ENCODE results near the gene GCN1.

The GCN1 gene

DNA sequence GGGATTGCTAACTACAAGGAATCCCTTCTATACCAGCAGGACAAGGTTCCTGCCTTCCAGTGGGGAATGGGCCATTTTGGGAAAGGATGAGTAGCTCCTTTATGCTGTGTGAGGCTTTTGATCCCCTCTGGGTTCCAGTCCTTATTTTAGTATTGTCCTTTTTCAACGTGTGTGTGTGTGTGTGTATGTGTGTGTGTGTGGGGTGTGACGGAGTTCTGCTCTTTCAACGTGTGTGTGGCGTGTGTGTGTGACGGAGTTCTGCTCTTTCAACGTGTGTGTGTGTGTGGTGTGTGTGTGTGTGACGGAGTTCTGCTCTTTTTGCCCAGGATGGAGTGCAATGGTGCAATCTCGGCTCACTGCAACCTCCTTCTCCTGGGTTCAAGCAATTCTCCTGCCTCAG lies 105.4 kb downstream of the GCN1 start:
- H3K4me3 ChIP-seq (ENCODE audit: low read length) = no peak overlapping the region
- no peak for DNase-seq (ENCODE audit: low read depth)
- TF ChIP-seq, protein P1, sequence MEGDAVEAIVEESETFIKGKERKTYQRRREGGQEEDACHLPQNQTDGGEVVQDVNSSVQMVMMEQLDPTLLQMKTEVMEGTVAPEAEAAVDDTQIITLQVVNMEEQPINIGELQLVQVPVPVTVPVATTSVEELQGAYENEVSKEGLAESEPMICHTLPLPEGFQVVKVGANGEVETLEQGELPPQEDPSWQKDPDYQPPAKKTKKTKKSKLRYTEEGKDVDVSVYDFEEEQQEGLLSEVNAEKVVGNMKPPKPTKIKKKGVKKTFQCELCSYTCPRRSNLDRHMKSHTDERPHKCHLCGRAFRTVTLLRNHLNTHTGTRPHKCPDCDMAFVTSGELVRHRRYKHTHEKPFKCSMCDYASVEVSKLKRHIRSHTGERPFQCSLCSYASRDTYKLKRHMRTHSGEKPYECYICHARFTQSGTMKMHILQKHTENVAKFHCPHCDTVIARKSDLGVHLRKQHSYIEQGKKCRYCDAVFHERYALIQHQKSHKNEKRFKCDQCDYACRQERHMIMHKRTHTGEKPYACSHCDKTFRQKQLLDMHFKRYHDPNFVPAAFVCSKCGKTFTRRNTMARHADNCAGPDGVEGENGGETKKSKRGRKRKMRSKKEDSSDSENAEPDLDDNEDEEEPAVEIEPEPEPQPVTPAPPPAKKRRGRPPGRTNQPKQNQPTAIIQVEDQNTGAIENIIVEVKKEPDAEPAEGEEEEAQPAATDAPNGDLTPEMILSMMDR (IDR thresholded peaks at IDR 0.05; ENCODE audit: insufficient read depth, low read depth, low read length, missing control alignments) = no peak

DNA sequence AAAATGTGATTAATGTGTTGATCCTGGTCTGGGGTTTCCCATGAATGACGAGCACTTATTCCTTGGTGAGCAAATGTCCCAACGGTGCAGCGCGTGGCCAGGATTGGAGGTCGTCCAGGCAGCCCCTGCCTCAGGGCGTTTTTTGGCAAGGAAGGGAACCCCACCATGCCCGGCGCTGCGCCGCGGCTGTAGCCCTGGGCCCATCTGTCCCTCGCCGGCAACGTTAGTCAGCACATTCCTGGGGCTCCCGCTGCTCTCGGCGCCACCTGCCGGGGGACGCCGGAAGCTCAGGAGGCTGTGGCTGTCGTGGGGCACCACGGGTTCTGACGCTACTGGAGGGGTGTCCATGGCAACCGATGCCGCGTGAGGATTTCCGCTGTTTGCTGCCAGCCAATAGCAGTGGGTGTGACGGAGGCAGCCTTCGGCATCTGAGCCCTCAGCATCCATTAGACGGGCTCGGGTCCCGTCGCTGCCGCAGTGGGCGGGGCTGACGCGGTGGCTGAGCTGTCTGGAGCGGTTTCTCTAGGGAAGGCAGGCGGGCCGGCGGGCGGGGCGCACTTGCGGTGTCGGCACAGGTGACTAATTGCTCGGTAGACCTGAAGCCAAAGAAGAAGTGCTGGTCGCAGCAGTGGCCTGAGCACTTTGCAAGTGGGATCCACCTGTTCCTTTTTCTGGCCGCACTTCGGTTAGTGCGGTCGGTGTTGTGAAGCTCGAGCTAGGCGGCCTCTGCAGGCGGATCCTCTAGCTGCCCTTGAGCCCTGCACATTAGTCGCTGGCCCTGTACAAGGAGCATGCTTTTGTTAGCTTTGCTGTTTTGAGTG lies 107.5 kb downstream of the GCN1 start:
- peak overlapping the region; percentile 19 for H3K4me3 ChIP-seq (ENCODE audit: low read length)
- peak; percentile 98 for DNase-seq (ENCODE audit: low read depth)
- TF ChIP-seq, protein P1 (IDR thresholded peaks at IDR 0.05; ENCODE audit: insufficient read depth, low read depth, low read length, missing control alignments) = peak; percentile 94

DNA sequence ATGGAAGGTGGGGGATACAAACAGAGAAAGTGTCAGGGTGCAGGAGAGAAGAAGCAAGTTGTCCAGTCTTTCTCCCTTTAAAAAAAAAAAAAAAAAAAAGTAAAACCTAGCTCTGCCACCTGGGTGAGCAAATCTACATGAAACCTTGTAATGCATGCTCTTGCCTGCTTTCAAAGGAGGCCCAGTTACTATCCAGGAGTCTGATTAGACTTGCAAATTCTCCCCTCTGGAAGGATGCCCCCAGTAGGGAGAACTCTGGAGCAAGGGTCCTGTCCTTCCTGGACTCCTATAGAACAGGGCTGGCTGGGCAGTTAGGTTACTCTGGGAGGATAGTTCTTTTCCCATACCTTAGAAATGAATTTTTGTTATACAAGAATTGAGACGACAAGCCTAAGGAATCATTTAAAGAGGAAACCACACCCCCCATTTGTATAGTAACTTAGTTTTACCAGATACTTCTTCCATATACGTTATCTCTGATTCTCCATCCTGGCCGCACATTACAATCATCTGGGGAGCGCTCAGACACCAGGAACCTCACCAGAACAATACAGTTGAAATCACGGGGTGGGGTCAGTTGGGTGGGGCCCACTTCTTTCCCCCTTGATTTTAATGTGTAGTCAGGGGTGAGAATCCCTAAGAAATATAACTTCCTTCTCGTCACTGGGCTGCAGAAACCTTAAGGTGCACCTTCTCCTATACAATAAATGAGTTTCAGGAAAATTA lies 108.4 kb downstream of the GCN1 start:
- no peak overlapping the region for H3K4me3 ChIP-seq (ENCODE audit: low read length)
- TF ChIP-seq, protein P1 (IDR thresholded peaks at IDR 0.05; ENCODE audit: insufficient read depth, low read depth, low read length, missing control alignments) = no peak
- DNase-seq (ENCODE audit: low read depth) = no peak

DNA sequence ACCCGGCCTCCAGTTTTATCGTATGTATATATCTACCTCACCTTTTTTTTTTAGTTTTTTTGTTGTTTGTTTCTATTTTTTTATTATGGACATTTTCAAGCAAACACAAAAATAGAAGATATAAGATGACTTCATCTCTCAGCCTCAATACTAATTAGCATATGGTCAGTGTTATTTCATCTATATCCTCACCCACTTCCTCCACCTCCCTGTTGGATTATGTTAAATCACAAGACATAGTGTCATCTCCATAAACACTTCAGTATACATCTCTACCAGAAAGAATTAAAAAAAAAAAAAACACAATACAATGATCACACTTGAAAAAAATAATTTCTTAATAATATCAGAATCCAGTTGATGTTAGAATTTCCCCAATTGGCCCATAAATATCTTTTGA lies 112.9 kb downstream of the GCN1 start:
- TF ChIP-seq, protein P1 (IDR thresholded peaks at IDR 0.05; ENCODE audit: insufficient read depth, low read depth, low read length, missing control alignments) = no peak
- no peak overlapping the region for H3K4me3 ChIP-seq (ENCODE audit: low read length)
- no peak for DNase-seq (ENCODE audit: low read depth)

DNA sequence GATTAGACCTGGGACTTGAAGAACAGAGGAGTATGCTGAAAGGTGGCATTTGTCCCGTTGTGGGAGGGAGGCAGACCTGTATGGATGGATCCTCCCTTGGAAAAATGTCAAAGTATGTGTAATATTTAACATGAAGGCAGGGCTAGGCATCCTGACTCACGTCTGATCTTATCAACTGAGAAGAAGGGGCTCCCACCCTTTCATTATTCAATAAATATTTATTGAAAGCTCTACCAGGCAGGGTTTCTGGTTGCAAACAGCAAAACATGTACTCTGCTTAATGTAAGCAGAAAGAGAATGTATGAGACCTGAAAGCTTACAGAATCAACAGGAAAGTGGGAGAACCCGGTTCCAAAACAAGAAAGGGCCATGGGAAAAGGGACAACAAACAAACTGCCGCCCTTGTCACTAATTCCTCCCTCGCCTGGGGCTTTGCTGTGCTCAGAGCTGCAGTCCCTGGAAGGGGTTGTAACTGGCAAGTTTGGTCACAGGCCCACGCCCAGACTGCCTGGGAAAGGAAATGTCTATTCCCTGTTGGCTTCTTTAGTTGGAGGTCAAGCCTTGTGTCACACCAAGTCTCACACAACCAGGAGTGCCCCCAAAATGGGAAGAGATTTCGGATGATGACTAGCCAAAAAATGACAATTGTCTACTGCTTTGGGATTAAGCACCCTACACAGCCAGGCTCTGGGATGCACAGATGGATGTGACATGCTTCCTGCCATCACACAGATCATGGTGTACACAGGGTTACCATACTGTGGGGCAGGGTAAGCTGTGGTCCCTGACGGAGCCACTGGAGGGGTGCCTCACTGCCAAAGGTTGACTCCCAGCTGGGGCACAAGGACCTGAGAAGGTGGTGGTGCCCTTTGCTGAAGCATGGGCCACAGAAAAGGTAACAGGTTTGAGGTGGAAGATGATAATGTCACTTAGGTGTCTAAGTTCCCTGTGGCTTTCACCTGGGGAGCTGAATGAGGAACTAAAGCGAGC lies 114.8 kb downstream of the GCN1 start:
- peak; percentile 76 for DNase-seq (ENCODE audit: low read depth)
- TF ChIP-seq, protein P1 (IDR thresholded peaks at IDR 0.05; ENCODE audit: insufficient read depth, low read depth, low read length, missing control alignments) = no peak
- H3K4me3 ChIP-seq (ENCODE audit: low read length) = no peak overlapping the region

DNA sequence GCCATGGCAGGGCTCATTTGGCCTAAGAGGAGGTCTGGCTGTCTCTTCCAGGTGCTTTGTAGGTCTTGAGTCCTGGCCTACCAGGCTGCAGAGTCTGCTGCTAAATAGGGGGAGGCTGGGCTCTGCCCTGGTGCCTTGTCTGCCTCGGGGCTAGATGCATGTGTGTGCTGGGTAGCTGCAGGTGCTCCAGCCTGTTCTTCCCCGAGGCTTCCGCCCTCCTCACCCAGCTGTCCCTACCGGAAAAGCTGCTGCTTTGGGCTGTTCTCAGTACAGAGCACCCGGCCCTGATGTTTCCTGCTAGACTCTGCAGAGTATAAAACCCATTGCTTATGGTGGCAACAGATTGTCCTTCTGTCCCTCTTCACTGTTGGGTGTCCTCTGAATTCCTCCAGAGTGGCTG lies 115.6 kb downstream of the GCN1 start:
- H3K4me3 ChIP-seq (ENCODE audit: low read length) = no peak overlapping the region
- no peak for DNase-seq (ENCODE audit: low read depth)
- TF ChIP-seq, protein P1 (IDR thresholded peaks at IDR 0.05; ENCODE audit: insufficient read depth, low read depth, low read length, missing control alignments) = no peak
